Body of pancreas (tissue), 4 donors: ENCODE results near the gene LETM1.

Source experiments
- CTCF ChIP-seq, 7 experiments: fragments of 450-650 bp in 4 of 7; fragments of 200-600 bp in 3 of 7; sonication (generic) in 3 of 7; IDR thresholded peaks; one replicate each; pipeline ENCODE4 v1.5.1; 2016 to 2019; ENCODE audit warnings: antibody characterized with exemption in 7 of 7
- POLR2A ChIP-seq, 3 donors: fragments of 450-650 bp; IDR thresholded peaks; one replicate each; pipeline ENCODE4 v1.6.1; 2016; ENCODE audit warnings: antibody characterized with exemption in 3 of 3, mild to moderate bottlenecking in 2 of 3

- no peak for TF ChIP-seq CTCF (IDR thresholded peaks at IDR 0.05)
- TF ChIP-seq POLR2A (IDR thresholded peaks at IDR 0.05), result no peak
These were observed 44.7 kb upstream of the LETM1 start for GRCh38 chr4:1900624-1901023.
